Uterus (tissue), 2 donors: ENCODE data around the gene CNTFR.

Experiments
- CTCF ChIP-seq, 4 experiments: fragments of 200-600 bp in 2 of 4; fragments of 450-650 bp in 2 of 4; sonication (generic) in 2 of 4; IDR thresholded peaks; one replicate each; pipeline ENCODE4 v1.5.1; 2016 to 2019; ENCODE audit warnings: antibody characterized with exemption in 4 of 4, mild to moderate bottlenecking in 2 of 4, moderate library complexity in 1 of 4
- POLR2A ChIP-seq, 2 donors: fragments of 450-650 bp; IDR thresholded peaks; one replicate each; pipeline ENCODE4 v1.6.1; 2016; ENCODE audit warnings: antibody characterized with exemption in 2 of 2, mild to moderate bottlenecking in 1 of 2, moderate library complexity in 1 of 2

GRCh38 chr9:34554211-34555001, 35.1 kb downstream of the CNTFR start:
- TF ChIP-seq CTCF (IDR thresholded peaks at IDR 0.05) (no peak), POLR2A (IDR thresholded peaks at IDR 0.05) (no peak)
